Stomach (tissue), 9 donors: ENCODE measurements around the gene VPS72. TPM values are rescaled to one million over a fixed set of nuclear protein-coding genes. Genes with fewer than 3 reads are reported as not detected.

Source experiments
- DNase-seq, 2 donors: peaks; one replicate each; pipeline versions ENCODE4 v3.0.0 to v3.0.0-alpha.2; 2013 to 2019
- H3K27ac ChIP-seq, 5 donors: fragments of 200-600 bp in 4 of 5; sonication (generic) in 4 of 5; one replicate each; pipeline ENCODE4 v1.5.1; 2013 to 2019; ENCODE audit warnings: mild to moderate bottlenecking in 1 of 5, moderate library complexity in 1 of 5
- H3K27me3 ChIP-seq, 3 donors: fragments of 200-600 bp; sonication (generic); one replicate each; pipeline ENCODE4 v1.5.1; 2017 to 2019; ENCODE audit warnings: mixed run types in 1 of 3
- H3K36me3 ChIP-seq, 4 donors: fragments of 200-600 bp; sonication (generic); 1 replicate in 3 of 4; 2 replicates in 1 of 4; pipeline ENCODE4 v1.5.1; 2016 to 2019
- H3K4me1 ChIP-seq, 4 donors: fragments of 200-600 bp; sonication (generic); one replicate each; pipeline ENCODE4 v1.5.1; 2016 to 2019
- H3K4me3 ChIP-seq, 4 donors: fragments of 200-600 bp; sonication (generic) in 3 of 4; one replicate each; pipeline ENCODE4 v1.5.1; 2016 to 2019; ENCODE audit warnings: mild to moderate bottlenecking in 1 of 4
- H3K9me3 ChIP-seq, 4 donors: fragments of 200-600 bp; sonication (generic); one replicate each; pipeline ENCODE4 v1.5.1; 2016 to 2019
- CTCF ChIP-seq, 7 experiments: fragments of 450-650 bp in 4 of 7; fragments of 200-600 bp in 3 of 7; sonication (generic) in 3 of 7; IDR thresholded peaks; one replicate each; pipeline ENCODE4 v1.5.1; 2016 to 2019; ENCODE audit warnings: antibody characterized with exemption in 7 of 7, control low read depth in 2 of 7, mild to moderate bottlenecking in 1 of 7
- EP300 ChIP-seq: sonication (generic); formaldehyde crosslinking; IDR thresholded peaks from one replicate; pipeline ENCODE4 v1.6.1; 2017; ENCODE audit warnings: antibody characterized with exemption
- POLR2A ChIP-seq, 4 donors: fragments of 450-650 bp; IDR thresholded peaks; one replicate each; pipeline ENCODE4 v1.6.1; 2016; ENCODE audit warnings: antibody characterized with exemption in 4 of 4, control low read depth in 2 of 4, mild to moderate bottlenecking in 1 of 4, moderate library complexity in 1 of 4
- POLR2AphosphoS5 ChIP-seq, 3 donors: sonication (generic); formaldehyde crosslinking; IDR thresholded peaks; one replicate each; pipeline ENCODE4 v1.6.1; 2016; ENCODE audit warnings: antibody characterized with exemption in 3 of 3
- WGBS, 5 donors: extraction: QIAGEN DNeasy Blood & Tissue Kit in 3 of 5; methylation state at CpG; one replicate each; pipeline versions ENCODE4 v1.1.5 to v1.1.7; 2013 to 2018; 5-methylcytosine and 5-hydroxymethylcytosine counted together
- intact Hi-C: fragments of 100-400 bp; cut with DNase I; formaldehyde crosslinking; loops from one replicate; pipeline ENCODE4 v1.15.1; 2023; ENCODE audit warnings: low total_unique reads
- polyA plus RNA-seq, 3 donors: library from polyadenylated mRNA; stranded (reverse); fragments of 200-250 nt; gene quantifications; one replicate each; pipeline ENCODE4 v1.2.3, GENCODE V29; 2013
- total RNA-seq, 5 donors: library from RNA; depleted of rRNA; stranded (reverse); fragments of >200 nt; gene quantifications; one replicate each; pipeline versions ENCODE4 v1.1.0 to v1.2.3, GENCODE V29; 2014 to 2016
- donor health status: healthy with polysubstance abuse.
- donor health status: Bipolar disorder and iron deficiency.
- donor health status: healthy.

Gene VPS72
- total and polyA plus RNA-seq, 8 donors = 19.1 to 61.6 (median 31.2) TPM

- no peak within 1 kb of the TSS for H3K4me3 ChIP-seq
- TF ChIP-seq CTCF (IDR thresholded peaks at IDR 0.05) (peak in 3 of 7 experiments; percentile 16 to 31 (median 23)), POLR2AphosphoS5 (IDR thresholded peaks at IDR 0.05) (no peak)
- intact Hi-C loops = loop anchor here (10.0 kb wide), 1 partner anchor 69 kb away; no protein-coding TSS in a partner anchor
- H3K27ac ChIP-seq = peak within 1 kb of the TSS in 2 of 5 donors; percentile 32 to 33
- peaks cover 63 to 90% (median 87%) of the 10 kb centered on the region in 4 donors for H3K36me3 ChIP-seq
- peaks cover 0 to 10% (median 0%) of the 10 kb centered on the region in 4 donors for H3K4me1 ChIP-seq
- WGBS, 5 donors = 54 to 67% (median 62%) methylated on average over 4 of the region's 4 CpGs
- H3K9me3 ChIP-seq = no peaks in the 10 kb centered on the region
- peak in 1 of 2 donors; percentile 29 for DNase-seq
- H3K27me3 ChIP-seq = no peaks in the 10 kb centered on the region
These were observed 14.1 kb downstream of the VPS72 start, which contains the start of gene TMOD4 for GRCh38 chr1:151175863-151176262. TMOD4 (minus strand) TSS chr1:151175981; CDS start chr1:151174875, 1,106 bp downstream.

- H3K4me3 ChIP-seq = no peak overlapping the region
- intact Hi-C loops = loop anchor here (10.0 kb wide), 1 partner anchor 70 kb away; no protein-coding TSS in a partner anchor
- peaks cover 0 to 10% (median 0%) of the 10 kb centered on the region in 4 donors for H3K4me1 ChIP-seq
- no peak for DNase-seq
- H3K27ac ChIP-seq = peak overlapping the region in 2 of 5 donors; percentile 32 to 33
- TF ChIP-seq CTCF (IDR thresholded peaks at IDR 0.05) = no peak
- TF ChIP-seq POLR2A (IDR thresholded peaks at IDR 0.05) = no peak
- no peak for TF ChIP-seq POLR2AphosphoS5 (IDR thresholded peaks at IDR 0.05)
- TF ChIP-seq EP300 = no peak
- WGBS, 5 donors = 59 to 82% (median 72%) methylated on average over 6 of the region's 6 CpGs
- no peaks in the 10 kb centered on the region for H3K9me3 ChIP-seq
- H3K27me3 ChIP-seq = no peaks in the 10 kb centered on the region
- H3K36me3 ChIP-seq = peaks cover 56 to 90% (median 87%) of the 10 kb centered on the region in 4 donors
These were observed 14.8 kb downstream of the VPS72 start for GRCh38 chr1:151175041-151175741.

GRCh38 chr1:151171190-151171589 is 18.8 kb downstream of the VPS72 start:
- intact Hi-C loops = loop anchor here (10.0 kb wide), 1 partner anchor 74 kb away; no protein-coding TSS in a partner anchor
- Histone ChIP-seq H3K9me3 (no peaks in the 10 kb centered on the region), H3K4me1 (peaks cover 9 to 23% (median 12%) of the 10 kb centered on the region in 4 donors), H3K36me3 (peaks cover 34 to 82% (median 78%) of the 10 kb centered on the region in 4 donors), H3K4me3 (no peak overlapping the region), H3K27me3 (no peaks in the 10 kb centered on the region), H3K27ac (no peak overlapping the region)
- no peak for DNase-seq
- TF ChIP-seq POLR2A (IDR thresholded peaks at IDR 0.05) = no peak
- TF ChIP-seq EP300 = no peak
- no peak for TF ChIP-seq CTCF (IDR thresholded peaks at IDR 0.05)
- TF ChIP-seq POLR2AphosphoS5 (IDR thresholded peaks at IDR 0.05) = no peak
- 79 to 93% (median 88%) methylated on average over 5 of the region's 5 CpGs for WGBS, 5 donors

GRCh38 chr1:151167116-151167515 is 22.9 kb downstream of the VPS72 start:
- intact Hi-C loops = no loop called here
- Histone ChIP-seq H3K36me3 (peaks cover 15 to 47% (median 46%) of the 10 kb centered on the region in 4 donors), H3K27ac (peak overlapping the region in 2 of 5 donors; percentile 88 to 90), H3K4me3 (peak overlapping the region in 3 of 4 donors; percentile 60 to 85 (median 78)), H3K4me1 (peaks cover 17 to 42% (median 34%) of the 10 kb centered on the region in 4 donors), H3K9me3 (no peaks in the 10 kb centered on the region), H3K27me3 (no peaks in the 10 kb centered on the region)
- WGBS, 5 donors = 81 to 88% (median 83%) methylated on average over 6 of the region's 6 CpGs
- DNase-seq = no peak
- TF ChIP-seq POLR2A (IDR thresholded peaks at IDR 0.05) = no peak
